Measurements from ENCODE around the gene VPS8.
A peak's percentile ranks its signal among the peaks of the same experiment; 100 is the strongest.

VPS8 gene

GRCh38 chr3:185079625-185080024, 267.7 kb downstream of the VPS8 start:
- no peak overlapping the region for H3K4me3 ChIP-seq (ENCODE audit: low read depth, low read length)
- no peak for DNase-seq (ENCODE audit: low read depth)
- no peak for TF ChIP-seq CTCF (IDR thresholded peaks at IDR 0.05; ENCODE audit: low read depth, low read length, missing control alignments)

DNA sequence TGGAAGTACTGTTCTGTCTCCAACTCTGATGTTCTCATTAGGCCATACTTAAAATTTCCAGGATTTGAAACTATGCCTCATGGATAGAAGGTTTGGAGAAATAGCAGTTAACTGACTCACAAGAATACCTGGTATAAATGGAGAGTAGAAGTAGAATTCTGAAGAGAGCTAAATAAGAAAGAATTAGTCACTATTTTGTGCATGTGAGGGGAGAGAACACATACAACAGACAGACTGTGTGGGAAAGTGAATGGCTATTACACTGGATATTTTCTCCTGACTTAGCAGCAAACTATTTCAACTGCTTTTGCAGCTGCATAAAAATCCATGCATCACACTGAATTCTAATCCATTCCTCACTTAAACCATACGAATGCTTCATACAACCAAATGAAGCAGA, 269.6 kb downstream of the VPS8 start:
- no peak for TF ChIP-seq CTCF (IDR thresholded peaks at IDR 0.05; ENCODE audit: low read depth, low read length, missing control alignments)
- H3K4me3 ChIP-seq (ENCODE audit: low read depth, low read length), result no peak overlapping the region

DNA sequence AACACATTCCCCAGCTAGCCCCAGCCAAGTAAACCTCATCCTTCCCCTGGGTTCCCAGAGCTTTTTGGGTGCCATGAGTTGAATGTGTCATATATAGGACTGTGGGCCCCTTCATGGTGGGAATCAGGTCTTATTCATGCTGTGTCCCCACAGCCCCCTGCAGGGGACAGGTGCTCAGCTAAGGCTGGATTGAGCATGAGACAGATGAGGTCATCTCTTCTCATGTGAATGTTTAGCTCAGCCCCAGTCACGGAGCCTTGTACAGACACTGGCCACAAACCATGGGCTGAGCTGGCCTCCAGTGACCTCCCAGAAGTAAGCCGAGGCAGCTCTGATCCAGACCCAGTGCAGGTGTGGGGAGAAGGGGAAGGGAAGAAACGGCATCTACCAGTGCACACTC, 270.2 kb downstream of the VPS8 start:
- DNase-seq (ENCODE audit: low read depth), result no peak
- H3K4me3 ChIP-seq (ENCODE audit: low read depth, low read length), result no peak overlapping the region
- no peak for TF ChIP-seq CTCF (IDR thresholded peaks at IDR 0.05; ENCODE audit: low read depth, low read length, missing control alignments)

More for the DNA sequence above, 269.6 kb downstream of the VPS8 start:
- no peak for DNase-seq (ENCODE audit: low read depth)

DNA sequence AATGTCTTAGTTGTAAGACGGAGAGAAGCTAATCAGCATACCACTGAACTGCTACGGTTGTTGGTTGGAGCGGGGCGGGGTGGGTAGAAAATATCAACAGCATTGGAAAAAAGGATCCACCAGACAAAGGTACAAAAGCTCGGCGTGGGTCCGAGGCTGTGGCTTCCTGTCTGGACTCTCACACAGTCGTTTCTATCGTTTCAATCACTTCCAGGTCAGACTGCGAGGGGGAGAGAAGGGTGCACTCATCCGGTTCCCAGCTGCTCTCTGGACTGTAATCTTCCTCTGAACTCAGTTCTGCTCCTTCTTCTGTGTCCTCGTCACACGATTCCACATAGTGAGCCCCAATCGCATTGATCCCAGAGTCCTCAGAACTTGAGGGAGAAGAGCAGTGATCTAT, 270.9 kb downstream of the VPS8 start:
- no peak overlapping the region for H3K4me3 ChIP-seq (ENCODE audit: low read depth, low read length)
- no peak for TF ChIP-seq CTCF (IDR thresholded peaks at IDR 0.05; ENCODE audit: low read depth, low read length, missing control alignments)
- DNase-seq (ENCODE audit: low read depth), result no peak

GRCh38 chr3:185084402-185084801, 272.4 kb downstream of the VPS8 start:
- DNase-seq (ENCODE audit: low read depth), result no peak
- TF ChIP-seq CTCF (IDR thresholded peaks at IDR 0.05; ENCODE audit: low read depth, low read length, missing control alignments), result no peak

DNA sequence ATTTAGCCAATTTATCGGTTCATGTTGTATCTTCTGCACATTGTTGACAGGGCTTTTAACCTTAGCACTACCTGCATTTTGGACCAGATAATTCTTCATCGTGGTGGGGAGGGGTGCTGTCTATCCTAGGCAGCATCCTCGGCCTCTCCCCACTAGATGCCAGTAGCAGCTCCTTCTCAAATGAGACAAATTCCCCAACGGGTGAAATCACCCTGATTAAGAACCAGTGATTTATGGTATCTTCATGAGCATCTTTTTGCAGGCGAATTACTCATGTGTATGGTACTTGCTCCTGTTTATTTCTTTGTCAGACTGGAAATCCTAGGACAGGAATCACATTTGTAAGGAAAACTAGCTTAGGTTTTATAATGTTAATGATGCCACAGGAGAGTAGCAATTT, 272.9 kb downstream of the VPS8 start:
- H3K4me3 ChIP-seq (ENCODE audit: low read depth, low read length), result no peak overlapping the region
- TF ChIP-seq CTCF (IDR thresholded peaks at IDR 0.05; ENCODE audit: low read depth, low read length, missing control alignments), result peak; percentile 17
- DNase-seq (ENCODE audit: low read depth), result no peak

More at GRCh38 chr3:185084402-185084801, 272.4 kb downstream of the VPS8 start:
- no peak overlapping the region for H3K4me3 ChIP-seq (ENCODE audit: low read depth, low read length)

GRCh38 chr3:185087419-185087818, 275.5 kb downstream of the VPS8 start:
- H3K4me3 ChIP-seq (ENCODE audit: low read depth, low read length), result no peak overlapping the region
- DNase-seq (ENCODE audit: low read depth), result no peak
- TF ChIP-seq CTCF (IDR thresholded peaks at IDR 0.05; ENCODE audit: low read depth, low read length, missing control alignments), result no peak

All from GM12864 (cell line).